Spleen (tissue), 11 donors: Measurements from ENCODE around the gene CD274. TPM values are rescaled to one million over a fixed set of nuclear protein-coding genes. Genes with fewer than 3 reads are reported as not detected.

ENCODE experiments used
- DNase-seq: peaks from one replicate; pipeline ENCODE4 v3.0.0-alpha.2; 2020
- H3K27ac ChIP-seq, 8 donors: fragments of 200-600 bp; sonication (generic) in 7 of 8; 1 replicate in 4 of 8; 2 replicates in 4 of 8; pipeline versions ENCODE4 v1.5.0 to v1.8.0; 2016 to 2021; ENCODE audit warnings: inconsistent platforms in 4 of 8, mild to moderate bottlenecking in 4 of 8, moderate library complexity in 1 of 8
- H3K27me3 ChIP-seq, 7 donors: fragments of 200-600 bp; sonication (generic) in 6 of 7; replicated peaks in 1 of 7; 1 replicate in 4 of 7; 2 replicates in 3 of 7; pipeline versions ENCODE4 v1.5.0 to v1.8.0; 2016 to 2021; ENCODE audit warnings: inconsistent platforms in 3 of 7, mild to moderate bottlenecking in 1 of 7
- H3K36me3 ChIP-seq, 6 donors: fragments of 200-600 bp; sonication (generic) in 5 of 6; 1 replicate in 4 of 6; 2 replicates in 2 of 6; pipeline versions ENCODE4 v1.5.0 to v1.8.0; 2016 to 2021; ENCODE audit warnings: inconsistent platforms in 2 of 6
- H3K4me1 ChIP-seq, 6 donors: fragments of 200-600 bp; sonication (generic) in 5 of 6; 1 replicate in 3 of 6; 2 replicates in 3 of 6; pipeline versions ENCODE4 v1.5.0 to v1.8.0; 2016 to 2021; ENCODE audit warnings: inconsistent platforms in 3 of 6
- H3K4me3 ChIP-seq, 8 donors: fragments of 200-600 bp; sonication (generic) in 7 of 8; 1 replicate in 4 of 8; 2 replicates in 4 of 8; pipeline versions ENCODE4 v1.5.0 to v1.8.0; 2016 to 2021; ENCODE audit warnings: inconsistent platforms in 4 of 8, mild to moderate bottlenecking in 4 of 8, moderate library complexity in 2 of 8
- H3K9me3 ChIP-seq, 8 donors: fragments of 200-600 bp; sonication (generic) in 7 of 8; 1 replicate in 4 of 8; 2 replicates in 4 of 8; pipeline versions ENCODE4 v1.5.0 to v1.8.0; 2016 to 2021; ENCODE audit warnings: inconsistent platforms in 4 of 8
- CTCF ChIP-seq, 11 experiments: fragments of 200-600 bp in 7 of 11; fragments of 450-650 bp in 4 of 11; sonication (generic) in 4 of 11; IDR thresholded peaks in 8 of 11; conservative IDR thresholded peaks in 3 of 11; 1 replicate in 7 of 11; 2 replicates in 4 of 11; pipeline versions ENCODE4 v1.4.0 to v1.8.0; 2016 to 2021; ENCODE audit warnings: antibody characterized with exemption in 11 of 11, inconsistent platforms in 4 of 11, mild to moderate bottlenecking in 1 of 11
- POLR2A ChIP-seq, 3 donors: fragments of 450-650 bp; IDR thresholded peaks; one replicate each; pipeline ENCODE4 v1.5.1; 2017; ENCODE audit warnings: antibody characterized with exemption in 3 of 3, mild to moderate bottlenecking in 1 of 3
- POLR2AphosphoS5 ChIP-seq, 3 donors: sonication (generic); formaldehyde crosslinking; IDR thresholded peaks; one replicate each; pipeline ENCODE4 v1.5.1; 2017; ENCODE audit warnings: antibody characterized with exemption in 3 of 3
- whole genome bisulfite sequencing, 5 donors: extraction: QIAGEN DNeasy Blood & Tissue Kit in 3 of 5; methylation state at CpG; one replicate each; pipeline versions ENCODE4 v1.1.5 to v1.1.7; 2013 to 2018; 5-methylcytosine and 5-hydroxymethylcytosine counted together
- intact Hi-C: fragments of 100-400 bp; cut with DNase I; formaldehyde crosslinking; loops from one replicate; pipeline ENCODE4 v1.15.0; 2023; ENCODE audit warnings: low total_unique reads
- polyA plus RNA-seq, 3 donors: library from polyadenylated mRNA; stranded (reverse); fragments of 200-250 nt; gene quantifications; one replicate each; pipeline ENCODE4 v1.2.1, GENCODE V29; 2013
- total RNA-seq, 7 donors: library from RNA; depleted of rRNA in 3 of 7; stranded (reverse); fragments of >200 nt in 3 of 7; fragmentation: NEBNext Ultra II Directional in 4 of 7; extraction: Animal tissue kit (Norgen Biotek cat#: 25700) in 4 of 7; gene quantifications; one replicate each; pipeline versions ENCODE4 v1.1.0 to v1.2.1, GENCODE V29; 2016 to 2021
- donor health status: healthy with polysubstance abuse.
- donor health status: DM: no; HTN: no; CAD: no; lungs with moderate emphysema.
- donor health status: DM: no; HTN: no; CAD: no.
- donor health status: Bipolar disorder and iron deficiency.
- donor health status: healthy.
- donor health status: DM: no; HTN: no; CAD: no.
- donor health status: DM: yes; HTN: yes; CAD: no.

The CD274 gene
- total and polyA plus RNA-seq, 10 donors: 1.8 to 34.8 (median 25.5) TPM

- H3K4me3 ChIP-seq: no peak overlapping the region
- TF ChIP-seq POLR2AphosphoS5 (IDR thresholded peaks at IDR 0.05) (no peak), CTCF (IDR thresholded peaks at IDR 0.05 in 8 of 11, conservative IDR thresholded peaks at IDR 0.05 in 3 of 11) (no peak), POLR2A (IDR thresholded peaks at IDR 0.05) (no peak)
- no peaks in the 10 kb centered on the region for H3K9me3 ChIP-seq
- DNase-seq: no peak
- no peaks in the 10 kb centered on the region for H3K27me3 ChIP-seq
- no peak overlapping the region for H3K27ac ChIP-seq
- H3K4me1 ChIP-seq: peaks cover 6 to 49% (median 31%) of the 10 kb centered on the region in 6 donors
- intact Hi-C loops: loop anchor here (10.0 kb wide), 1 partner anchor 703 kb away; the partner anchor contains the start of gene AK3
- 72 to 93% (median 80%) methylated on average over 3 of the region's 3 CpGs for WGBS, 5 donors
- no peaks in the 10 kb centered on the region for H3K36me3 ChIP-seq
Observed at GRCh38 chr9:5447337-5447736, 3.0 kb upstream of the CD274 start.

GRCh38 chr9:5448016-5448415, 2.3 kb upstream of the CD274 start:
- H3K9me3 ChIP-seq: no peaks in the 10 kb centered on the region
- no peak overlapping the region for H3K27ac ChIP-seq
- no peak for TF ChIP-seq POLR2AphosphoS5 (IDR thresholded peaks at IDR 0.05)
- TF ChIP-seq CTCF (IDR thresholded peaks at IDR 0.05 in 8 of 11, conservative IDR thresholded peaks at IDR 0.05 in 3 of 11): no peak
- TF ChIP-seq POLR2A (IDR thresholded peaks at IDR 0.05): no peak
- H3K4me3 ChIP-seq: no peak overlapping the region
- intact Hi-C loops: loop anchor here (10.0 kb wide), 1 partner anchor 703 kb away; the partner anchor contains the start of gene AK3
- no peaks in the 10 kb centered on the region for H3K36me3 ChIP-seq
- 88 to 95% (median 91%) methylated on average over 2 of the region's 2 CpGs for WGBS, 5 donors
- H3K27me3 ChIP-seq: no peaks in the 10 kb centered on the region
- DNase-seq: no peak
- peaks cover 6 to 51% (median 34%) of the 10 kb centered on the region in 6 donors for H3K4me1 ChIP-seq

- no peak overlapping the region for H3K4me3 ChIP-seq
- TF ChIP-seq CTCF (IDR thresholded peaks at IDR 0.05 in 8 of 11, conservative IDR thresholded peaks at IDR 0.05 in 3 of 11) (no peak), POLR2AphosphoS5 (IDR thresholded peaks at IDR 0.05) (no peak), POLR2A (IDR thresholded peaks at IDR 0.05) (no peak)
- H3K36me3 ChIP-seq: no peaks in the 10 kb centered on the region
- H3K4me1 ChIP-seq: peaks cover 6 to 59% (median 38%) of the 10 kb centered on the region in 6 donors
- WGBS, 5 donors: 77 to 92% (median 87%) methylated on average over 5 of the region's 5 CpGs
- peak overlapping the region; percentile 79 to 94 (median 91) for H3K27ac ChIP-seq
- H3K9me3 ChIP-seq: no peaks in the 10 kb centered on the region
- no peak for DNase-seq
- intact Hi-C loops: loop anchor here (10.0 kb wide), 1 partner anchor 704 kb away; the partner anchor contains the start of gene AK3
- H3K27me3 ChIP-seq: no peaks in the 10 kb centered on the region
Observed at GRCh38 chr9:5448461-5449435, 1.6 kb upstream of the CD274 start.
